ENCODE measurements around the gene ABTB1.

The ABTB1 gene

DNA sequence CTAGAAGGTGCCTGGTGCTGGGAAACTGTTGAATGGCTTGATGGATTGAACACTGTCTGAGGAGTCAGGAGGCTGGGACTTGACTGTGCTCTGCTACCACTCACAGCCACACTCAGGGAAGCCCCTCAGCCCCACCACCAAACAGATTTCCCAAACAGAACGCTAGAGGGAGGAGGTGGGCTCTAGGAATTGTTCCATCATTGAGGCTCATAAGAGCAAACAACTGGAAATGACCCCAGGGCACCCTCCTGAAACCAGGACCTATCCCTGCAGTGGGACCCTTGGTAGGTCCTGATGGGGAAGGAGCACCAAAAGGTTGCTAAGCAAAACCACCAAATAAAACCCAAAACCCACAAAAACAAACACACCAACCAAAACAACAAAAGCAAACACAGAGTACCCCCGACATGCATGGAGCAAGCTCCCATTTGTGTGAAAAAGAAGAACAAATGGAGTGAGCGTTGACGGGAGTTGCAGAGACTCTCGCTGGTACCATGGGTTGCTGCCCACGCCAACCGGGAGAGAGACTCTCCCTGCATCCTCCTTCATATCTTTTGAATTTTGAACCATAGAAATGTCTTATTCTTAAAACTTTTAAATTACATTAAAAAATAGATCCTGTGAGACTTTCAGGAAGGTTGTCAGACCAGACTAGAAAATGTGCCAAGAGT is 45.6 kb downstream of the ABTB1 start:
- no peak overlapping the region for H3K4me3 ChIP-seq (ENCODE audit: low read depth, low read length)
- TF ChIP-seq POLR2A (IDR thresholded peaks at IDR 0.05; ENCODE audit: extremely low read depth, insufficient read length): no peak
- TF ChIP-seq, protein P1, sequence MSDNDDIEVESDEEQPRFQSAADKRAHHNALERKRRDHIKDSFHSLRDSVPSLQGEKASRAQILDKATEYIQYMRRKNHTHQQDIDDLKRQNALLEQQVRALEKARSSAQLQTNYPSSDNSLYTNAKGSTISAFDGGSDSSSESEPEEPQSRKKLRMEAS (IDR thresholded peaks at IDR 0.05; ENCODE audit: low read depth, low read length): no peak
- DNase-seq (ENCODE audit: low read depth): no peak

DNA sequence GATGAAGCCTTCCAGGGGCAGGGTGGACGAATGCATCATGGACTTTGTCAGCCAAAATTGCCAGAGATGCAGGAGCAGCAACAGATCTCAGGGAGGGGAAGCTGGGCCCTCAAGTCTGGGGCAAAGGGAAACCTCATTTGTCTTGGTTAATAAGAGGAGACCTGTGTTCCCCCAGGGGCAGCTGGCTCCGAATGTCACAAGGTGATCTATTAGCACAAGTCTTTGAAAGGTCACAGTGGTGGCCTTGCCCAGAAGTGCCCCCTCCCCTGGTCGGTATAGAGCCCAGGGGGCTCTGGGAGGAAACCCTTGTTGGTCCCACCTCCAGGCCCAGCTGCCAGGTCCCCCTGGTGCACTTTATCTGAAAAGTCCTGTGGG is 46.2 kb downstream of the ABTB1 start:
- H3K4me3 ChIP-seq (ENCODE audit: low read depth, low read length): no peak overlapping the region
- TF ChIP-seq POLR2A (IDR thresholded peaks at IDR 0.05; ENCODE audit: extremely low read depth, insufficient read length) (no peak), MYC (IDR thresholded peaks at IDR 0.05; ENCODE audit: low read depth, low read length) (no peak)
- TF ChIP-seq, protein P1 (IDR thresholded peaks at IDR 0.05; ENCODE audit: low read depth, low read length): no peak
- TF ChIP-seq, protein P2, sequence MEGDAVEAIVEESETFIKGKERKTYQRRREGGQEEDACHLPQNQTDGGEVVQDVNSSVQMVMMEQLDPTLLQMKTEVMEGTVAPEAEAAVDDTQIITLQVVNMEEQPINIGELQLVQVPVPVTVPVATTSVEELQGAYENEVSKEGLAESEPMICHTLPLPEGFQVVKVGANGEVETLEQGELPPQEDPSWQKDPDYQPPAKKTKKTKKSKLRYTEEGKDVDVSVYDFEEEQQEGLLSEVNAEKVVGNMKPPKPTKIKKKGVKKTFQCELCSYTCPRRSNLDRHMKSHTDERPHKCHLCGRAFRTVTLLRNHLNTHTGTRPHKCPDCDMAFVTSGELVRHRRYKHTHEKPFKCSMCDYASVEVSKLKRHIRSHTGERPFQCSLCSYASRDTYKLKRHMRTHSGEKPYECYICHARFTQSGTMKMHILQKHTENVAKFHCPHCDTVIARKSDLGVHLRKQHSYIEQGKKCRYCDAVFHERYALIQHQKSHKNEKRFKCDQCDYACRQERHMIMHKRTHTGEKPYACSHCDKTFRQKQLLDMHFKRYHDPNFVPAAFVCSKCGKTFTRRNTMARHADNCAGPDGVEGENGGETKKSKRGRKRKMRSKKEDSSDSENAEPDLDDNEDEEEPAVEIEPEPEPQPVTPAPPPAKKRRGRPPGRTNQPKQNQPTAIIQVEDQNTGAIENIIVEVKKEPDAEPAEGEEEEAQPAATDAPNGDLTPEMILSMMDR (IDR thresholded peaks at IDR 0.05; ENCODE audit: low read depth, low read length): no peak
- DNase-seq (ENCODE audit: low read depth): no peak

DNA sequence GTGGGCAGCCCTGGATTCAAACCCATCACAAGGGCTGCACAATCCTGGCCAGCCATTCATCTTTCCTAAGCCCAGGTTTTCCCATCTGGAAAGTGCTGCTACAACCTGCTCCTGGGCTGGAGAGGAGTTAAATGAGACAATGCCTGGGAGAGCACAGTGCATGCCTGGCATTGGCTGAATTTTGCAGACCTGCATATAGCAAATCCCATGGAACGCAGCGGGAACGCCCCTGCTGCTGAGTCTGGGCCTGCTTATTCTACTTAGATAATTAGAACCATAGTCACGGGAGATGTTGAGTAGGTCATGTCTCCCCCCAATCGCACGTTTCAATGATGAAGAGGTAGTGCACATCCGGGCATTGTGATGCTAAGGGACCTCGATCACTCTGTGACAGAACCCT is 46.6 kb downstream of the ABTB1 start:
- TF ChIP-seq, protein P2 (IDR thresholded peaks at IDR 0.05; ENCODE audit: low read depth, low read length): no peak
- TF ChIP-seq POLR2A (IDR thresholded peaks at IDR 0.05; ENCODE audit: extremely low read depth, insufficient read length): no peak
- TF ChIP-seq, protein P1 (IDR thresholded peaks at IDR 0.05; ENCODE audit: low read depth, low read length): no peak
- TF ChIP-seq MYC (IDR thresholded peaks at IDR 0.05; ENCODE audit: low read depth, low read length): no peak
- H3K4me3 ChIP-seq (ENCODE audit: low read depth, low read length): no peak overlapping the region
- no peak for DNase-seq (ENCODE audit: low read depth)

DNA sequence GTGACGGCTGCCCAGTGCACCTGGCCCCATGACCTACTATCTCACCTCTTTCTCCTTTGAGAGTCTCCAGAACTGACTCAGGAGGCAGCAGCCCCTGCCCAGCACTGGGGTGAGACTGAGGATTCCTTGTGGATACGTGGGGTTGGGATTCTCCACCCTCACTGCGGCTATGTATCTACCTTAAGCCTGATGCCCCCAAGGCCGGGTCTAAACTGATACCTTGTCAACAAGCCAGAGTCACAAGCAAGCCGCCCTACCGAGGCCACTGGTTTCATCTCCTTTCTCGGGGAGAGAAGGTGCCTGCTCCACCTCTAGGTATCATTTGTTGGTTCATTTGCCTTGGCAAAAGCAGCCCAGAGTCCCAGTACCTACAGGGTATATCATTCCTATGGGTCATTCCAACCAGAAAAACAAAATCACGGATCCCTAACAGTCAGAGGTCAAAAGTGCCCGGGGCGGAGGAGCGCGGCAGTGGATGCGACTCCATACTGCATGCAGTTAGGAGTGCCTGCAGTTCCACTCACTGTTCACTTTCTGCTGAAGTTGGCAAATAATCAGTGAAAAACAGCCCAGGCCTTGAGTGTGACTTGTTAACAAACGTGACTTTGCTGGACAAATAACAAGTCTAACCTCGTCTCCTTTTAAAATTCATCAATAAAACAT is 47.5 kb downstream of the ABTB1 start:
- TF ChIP-seq, protein P1 (IDR thresholded peaks at IDR 0.05; ENCODE audit: low read depth, low read length): no peak
- TF ChIP-seq POLR2A (IDR thresholded peaks at IDR 0.05; ENCODE audit: extremely low read depth, insufficient read length) (no peak), MYC (IDR thresholded peaks at IDR 0.05; ENCODE audit: low read depth, low read length) (no peak)
- TF ChIP-seq, protein P2 (IDR thresholded peaks at IDR 0.05; ENCODE audit: low read depth, low read length): no peak
- DNase-seq (ENCODE audit: low read depth): no peak

DNA sequence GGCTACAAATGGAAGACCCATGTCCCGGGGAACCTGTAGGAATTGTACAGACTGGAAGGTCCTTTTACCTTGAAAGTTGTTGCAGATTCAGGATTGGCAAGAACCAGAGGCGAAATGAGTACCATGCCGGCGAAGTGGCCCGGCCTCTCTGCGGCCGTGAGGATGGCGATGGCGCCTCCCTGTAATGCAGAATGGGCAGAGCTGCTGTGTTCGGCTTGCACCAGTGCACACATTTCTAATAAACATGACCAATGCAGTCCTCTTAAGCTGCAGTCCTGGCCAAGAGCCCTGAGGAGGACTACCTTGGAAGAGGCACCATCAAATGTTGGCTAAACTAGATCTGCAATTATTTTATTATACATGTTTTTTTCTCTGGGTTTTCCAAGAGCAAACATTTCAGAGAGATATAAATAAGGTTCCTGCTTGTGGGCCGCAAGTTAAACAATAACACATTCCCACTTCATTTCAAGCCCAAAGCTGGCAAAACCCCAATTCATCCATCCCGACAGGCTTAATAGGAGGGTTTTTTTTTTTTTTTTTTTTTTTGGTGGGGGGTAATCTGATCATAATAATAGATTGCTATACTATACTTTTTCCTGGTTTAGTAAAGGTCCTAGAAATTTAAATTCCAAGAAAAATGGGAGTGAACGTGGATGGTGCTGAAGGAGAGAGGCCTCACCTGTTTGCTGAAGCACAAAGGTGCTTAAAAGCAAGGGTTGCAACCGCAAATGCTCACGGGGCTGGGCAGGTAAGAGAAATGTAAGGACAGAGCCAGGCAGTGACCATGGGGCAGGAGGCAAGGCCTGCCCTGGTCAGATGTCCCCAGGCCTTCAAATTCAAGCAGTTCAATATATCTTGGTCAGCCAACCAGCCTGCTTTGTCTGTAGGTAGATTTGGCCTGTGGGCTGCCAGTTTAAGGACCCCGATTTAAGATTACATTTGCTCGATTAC is 48.5 kb downstream of the ABTB1 start:
- no peak overlapping the region for H3K4me3 ChIP-seq (ENCODE audit: low read depth, low read length)
- TF ChIP-seq, protein P2 (IDR thresholded peaks at IDR 0.05; ENCODE audit: low read depth, low read length): no peak
- DNase-seq (ENCODE audit: low read depth): no peak

More for the DNA sequence above, 47.5 kb downstream of the ABTB1 start:
- H3K4me3 ChIP-seq (ENCODE audit: low read depth, low read length): no peak overlapping the region
